K562 (cell line): ENCODE measurements around the gene AANAT. TPM values are rescaled to one million over a fixed set of nuclear protein-coding genes. Genes with fewer than 3 reads are reported as not detected.

Experiments
- CBX3 ChIP-seq, 2 experiments: IDR thresholded peaks; 1 replicate in 1 of 2; 2 replicates in 1 of 2; pipeline ENCODE4 v1.6.1; 2012; ENCODE audit warnings: inconsistent platforms in 2 of 2, low read length in 2 of 2, borderline replicate concordance in 1 of 2, control low read depth in 1 of 2
- ESRRA ChIP-seq: fragments of 450-650 bp; IDR thresholded peaks from 2 replicates; pipeline ENCODE4 v1.6.1; 2014; ENCODE audit warnings: low read depth, mild to moderate bottlenecking, moderate library complexity, borderline replicate concordance
- FOSL1 ChIP-seq: fragments of 200-800 bp; sonication (Bioruptor generic); conservative IDR thresholded peaks from 2 replicates; pipeline ENCODE4 v1.6.1; 2016; ENCODE audit warnings: missing genetic modification characterization, missing compliant biosample characterization
- GABPB2 ChIP-seq: fragments of 250-450 bp; sonication (Bioruptor Pico); conservative IDR thresholded peaks from 2 replicates; pipeline ENCODE4 v1.5.1; 2021; ENCODE audit warnings: mild to moderate bottlenecking
- HMG20A ChIP-seq: fragments of 450-650 bp; formaldehyde crosslinking; conservative IDR thresholded peaks from 2 replicates; pipeline ENCODE4 v1.4.0; 2020; ENCODE audit warnings: mild to moderate bottlenecking, mixed read lengths
- JUND ChIP-seq, 2 experiments: IDR thresholded peaks; 2 replicates in 1 of 2; 3 replicates in 1 of 2; pipeline ENCODE4 v1.6.1; 2011; ENCODE audit warnings: borderline replicate concordance in 2 of 2, low read depth in 2 of 2, low read length in 2 of 2, improper control_type of control experiment in 1 of 2, missing biosample characterization in 1 of 2, missing genetic modification characterization in 1 of 2, missing genetic modification reagents in 1 of 2
- MAZ ChIP-seq, 2 experiments: fragments of 450-650 bp in 1 of 2; sonication (generic) in 1 of 2; formaldehyde crosslinking; IDR thresholded peaks in 1 of 2; conservative IDR thresholded peaks in 1 of 2; 2 replicates each; pipeline versions ENCODE4 v1.4.0 to v1.5.0; 2020; ENCODE audit warnings: mild to moderate bottlenecking in 1 of 2, missing genetic modification reagents in 1 of 2
- POLR2G ChIP-seq: fragments of 200-400 bp; formaldehyde crosslinking; IDR thresholded peaks from 2 replicates; pipeline ENCODE4 v1.6.1; 2017; ENCODE audit warnings: low read depth, mild to moderate bottlenecking, antibody characterized with exemption, low read length, moderate library complexity
- RBFOX2 ChIP-seq: fragments of 200-400 bp; formaldehyde crosslinking; IDR thresholded peaks from 2 replicates; pipeline ENCODE4 v1.6.1; 2017; ENCODE audit warnings: low read depth, mild to moderate bottlenecking, low read length, moderate library complexity
- ZFP1 ChIP-seq: fragments of 450-650 bp; formaldehyde crosslinking; IDR thresholded peaks from 2 replicates; pipeline ENCODE4 v1.4.0; 2020; ENCODE audit warnings: mild to moderate bottlenecking, mixed read lengths
- ZNF174 ChIP-seq: fragments of 250-450 bp; sonication (Bioruptor Pico); IDR thresholded peaks from 2 replicates; pipeline ENCODE4 v1.4.0; 2020; ENCODE audit warnings: mild to moderate bottlenecking
- polyA plus RNA-seq, 8 experiments: library from polyadenylated mRNA; depleted of rRNA in 4 of 8; stranded (reverse) in 5 of 8; unstranded in 3 of 8; fragments of >200 nt; fragmentation: Nextera tagmentation in 2 of 8; fragmentation: Illumina TruSeq in 1 of 8; extraction: Ambion mirVana in 2 of 8; extraction: Trizol in 1 of 8; gene quantifications; 2 replicates each; pipeline versions ENCODE4 v1.2.1 to v1.2.3, GENCODE V29; 2011 to 2014; ENCODE audit warnings: inconsistent platforms in 1 of 8, missing spikeins in 1 of 8
- total RNA-seq, 7 experiments: library from RNA; depleted of rRNA in 6 of 7; stranded (reverse); fragments of >200 nt in 6 of 7; fragmentation: Illumina TruSeq in 2 of 7; extraction: Trizol in 2 of 7; gene quantifications; 2 replicates each; pipeline versions ENCODE4 v1.2.1 to v1.2.3, GENCODE V29; 2011 to 2021; ENCODE audit warnings: low replicate concordance in 1 of 7
- TF ChIP-seq, protein P1 (sequence below): fragments of 450-650 bp; formaldehyde crosslinking; IDR thresholded peaks from 2 replicates; pipeline ENCODE4 v1.4.0; 2020; ENCODE audit warnings: mild to moderate bottlenecking, moderate library complexity
- TF ChIP-seq, protein P2 (sequence below): fragments of 450-650 bp; IDR thresholded peaks from 2 replicates; pipeline ENCODE4 v1.6.1; 2016; ENCODE audit warnings: low read depth
- TF ChIP-seq, protein P3 (sequence below): fragments of 450-650 bp; IDR thresholded peaks from 2 replicates; pipeline ENCODE4 v1.6.1; 2014; ENCODE audit warnings: low read depth, mild to moderate bottlenecking, moderate library complexity, borderline replicate concordance

AANAT gene
- total and polyA plus RNA-seq, 9 of the 15 experiments (the other 6 are each of a cell fraction or from before 2014, with no cell fraction given): not detected

DNA sequence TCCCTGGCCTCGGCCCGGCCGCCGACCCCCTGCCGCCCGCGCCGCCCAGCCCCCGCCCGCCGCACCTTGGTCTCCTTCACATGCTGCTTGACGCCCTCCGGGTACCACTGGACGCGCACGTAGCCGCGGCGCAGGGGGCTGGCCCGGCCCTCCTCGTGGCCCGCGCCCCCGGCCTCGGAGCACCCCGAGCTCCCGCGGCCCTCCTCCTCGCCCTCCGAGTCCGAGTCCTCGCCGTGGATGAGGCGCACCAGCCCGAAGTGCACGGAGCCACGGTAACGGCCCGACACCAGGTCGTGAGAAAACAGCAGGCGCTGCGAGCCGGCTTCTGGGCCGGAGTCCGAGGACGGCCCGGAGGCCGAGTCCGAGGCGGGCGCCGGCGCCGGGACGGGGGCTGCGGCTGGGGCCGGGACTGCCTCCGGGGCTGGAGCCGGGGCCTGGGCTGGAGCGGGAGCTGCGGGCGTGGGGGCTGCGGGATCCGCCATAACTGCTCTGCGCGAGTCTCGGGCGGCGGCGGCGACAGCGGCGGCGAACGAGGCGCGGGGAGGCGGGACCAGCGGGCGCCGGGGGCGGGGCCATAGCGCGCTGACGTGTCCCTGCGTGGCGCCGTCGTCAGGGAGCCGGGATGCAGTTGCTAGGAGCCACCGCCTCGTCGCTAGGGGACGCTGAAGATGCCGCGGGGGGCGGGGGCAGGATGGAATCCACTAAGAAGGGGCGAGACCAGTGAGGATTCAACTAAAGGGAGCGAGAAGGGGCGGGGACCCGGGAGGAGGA lies 14.6 kb upstream of the AANAT start, which contains the start of gene UBE2O (continued):
- TF ChIP-seq HMG20A (no peak), MAZ (CRISPR knock-in tag; conservative IDR thresholded peaks at IDR 0.05 in 1 of 2, IDR thresholded peaks at IDR 0.05 in 1 of 2) (peak; percentile 75 to 81; a peak in 3 of 4 replicates), ZFP1 (CRISPR knock-in tag) (no peak), JUND (IDR thresholded peaks at IDR 0.05; ENCODE audit: borderline replicate concordance, low read depth, low read length) (peak; percentile 57), JUND (tag; IDR thresholded peaks at IDR 0.05; ENCODE audit: borderline replicate concordance, low read depth, low read length) (no peak; the same call in 2 of the 3 replicates), RBFOX2 (peak; percentile 92), ESRRA (peak; percentile 10; the same call in 1 of the 2 replicates), GABPB2 (CRISPR knock-in tag) (no peak), FOSL1 (tag) (0 out of 2 replicates have a peak, but pooled peaks have one; percentile 30), ZNF174 (no peak), CBX3 (IDR thresholded peaks at IDR 0.05; ENCODE audit: borderline replicate concordance in 1 of 2, low read length in 2 of 2) (no peak), POLR2G (peak; percentile 93)
- TF ChIP-seq, protein P1, sequence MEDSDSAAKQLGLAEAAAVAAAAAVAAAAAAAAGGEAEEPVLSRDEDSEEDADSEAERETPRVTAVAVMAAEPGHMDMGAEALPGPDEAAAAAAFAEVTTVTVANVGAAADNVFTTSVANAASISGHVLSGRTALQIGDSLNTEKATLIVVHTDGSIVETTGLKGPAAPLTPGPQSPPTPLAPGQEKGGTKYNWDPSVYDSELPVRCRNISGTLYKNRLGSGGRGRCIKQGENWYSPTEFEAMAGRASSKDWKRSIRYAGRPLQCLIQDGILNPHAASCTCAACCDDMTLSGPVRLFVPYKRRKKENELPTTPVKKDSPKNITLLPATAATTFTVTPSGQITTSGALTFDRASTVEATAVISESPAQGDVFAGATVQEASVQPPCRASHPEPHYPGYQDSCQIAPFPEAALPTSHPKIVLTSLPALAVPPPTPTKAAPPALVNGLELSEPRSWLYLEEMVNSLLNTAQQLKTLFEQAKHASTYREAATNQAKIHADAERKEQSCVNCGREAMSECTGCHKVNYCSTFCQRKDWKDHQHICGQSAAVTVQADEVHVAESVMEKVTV: no peak
- TF ChIP-seq, protein P2, sequence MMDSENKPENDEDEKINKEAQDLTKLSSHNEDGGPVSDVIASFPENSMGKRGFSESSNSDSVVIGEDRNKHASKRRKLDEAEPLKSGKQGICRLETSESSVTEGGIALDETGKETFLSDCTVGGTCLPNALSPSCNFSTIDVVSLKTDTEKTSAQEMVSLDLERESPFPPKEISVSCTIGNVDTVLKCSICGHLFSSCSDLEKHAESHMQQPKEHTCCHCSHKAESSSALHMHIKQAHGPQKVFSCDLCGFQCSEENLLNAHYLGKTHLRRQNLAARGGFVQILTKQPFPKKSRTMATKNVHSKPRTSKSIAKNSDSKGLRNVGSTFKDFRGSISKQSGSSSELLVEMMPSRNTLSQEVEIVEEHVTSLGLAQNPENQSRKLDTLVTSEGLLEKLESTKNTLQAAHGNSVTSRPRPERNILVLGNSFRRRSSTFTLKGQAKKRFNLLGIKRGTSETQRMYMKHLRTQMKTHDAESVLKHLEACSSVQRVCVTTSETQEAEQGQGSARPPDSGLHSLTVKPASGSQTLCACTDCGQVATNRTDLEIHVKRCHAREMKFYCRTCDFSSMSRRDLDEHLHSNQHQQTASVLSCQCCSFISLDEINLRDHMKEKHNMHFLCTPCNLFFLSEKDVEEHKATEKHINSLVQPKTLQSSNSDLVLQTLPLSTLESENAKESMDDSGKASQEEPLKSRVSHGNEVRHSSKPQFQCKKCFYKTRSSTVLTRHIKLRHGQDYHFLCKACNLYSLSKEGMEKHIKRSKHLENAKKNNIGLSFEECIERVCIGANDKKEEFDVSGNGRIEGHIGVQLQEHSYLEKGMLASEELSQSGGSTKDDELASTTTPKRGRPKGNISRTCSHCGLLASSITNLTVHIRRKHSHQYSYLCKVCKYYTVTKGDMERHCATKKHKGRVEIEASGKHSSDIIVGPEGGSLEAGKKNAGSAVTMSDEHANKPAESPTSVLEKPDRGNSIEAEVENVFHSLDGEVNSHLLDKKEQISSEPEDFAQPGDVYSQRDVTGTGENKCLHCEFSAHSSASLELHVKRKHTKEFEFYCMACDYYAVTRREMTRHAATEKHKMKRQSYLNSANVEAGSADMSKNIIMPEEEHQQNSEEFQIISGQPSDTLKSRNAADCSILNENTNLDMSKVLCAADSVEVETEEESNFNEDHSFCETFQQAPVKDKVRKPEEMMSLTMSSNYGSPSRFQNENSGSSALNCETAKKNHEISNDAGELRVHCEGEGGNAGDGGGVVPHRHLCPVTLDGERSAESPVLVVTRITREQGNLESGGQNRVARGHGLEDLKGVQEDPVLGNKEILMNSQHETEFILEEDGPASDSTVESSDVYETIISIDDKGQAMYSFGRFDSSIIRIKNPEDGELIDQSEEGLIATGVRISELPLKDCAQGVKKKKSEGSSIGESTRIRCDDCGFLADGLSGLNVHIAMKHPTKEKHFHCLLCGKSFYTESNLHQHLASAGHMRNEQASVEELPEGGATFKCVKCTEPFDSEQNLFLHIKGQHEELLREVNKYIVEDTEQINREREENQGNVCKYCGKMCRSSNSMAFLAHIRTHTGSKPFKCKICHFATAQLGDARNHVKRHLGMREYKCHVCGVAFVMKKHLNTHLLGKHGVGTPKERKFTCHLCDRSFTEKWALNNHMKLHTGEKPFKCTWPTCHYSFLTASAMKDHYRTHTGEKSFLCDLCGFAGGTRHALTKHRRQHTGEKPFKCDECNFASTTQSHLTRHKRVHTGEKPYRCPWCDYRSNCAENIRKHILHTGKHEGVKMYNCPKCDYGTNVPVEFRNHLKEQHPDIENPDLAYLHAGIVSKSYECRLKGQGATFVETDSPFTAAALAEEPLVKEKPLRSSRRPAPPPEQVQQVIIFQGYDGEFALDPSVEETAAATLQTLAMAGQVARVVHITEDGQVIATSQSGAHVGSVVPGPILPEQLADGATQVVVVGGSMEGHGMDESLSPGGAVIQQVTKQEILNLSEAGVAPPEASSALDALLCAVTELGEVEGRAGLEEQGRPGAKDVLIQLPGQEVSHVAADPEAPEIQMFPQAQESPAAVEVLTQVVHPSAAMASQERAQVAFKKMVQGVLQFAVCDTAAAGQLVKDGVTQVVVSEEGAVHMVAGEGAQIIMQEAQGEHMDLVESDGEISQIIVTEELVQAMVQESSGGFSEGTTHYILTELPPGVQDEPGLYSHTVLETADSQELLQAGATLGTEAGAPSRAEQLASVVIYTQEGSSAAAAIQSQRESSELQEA: no peak
- TF ChIP-seq, protein P3, sequence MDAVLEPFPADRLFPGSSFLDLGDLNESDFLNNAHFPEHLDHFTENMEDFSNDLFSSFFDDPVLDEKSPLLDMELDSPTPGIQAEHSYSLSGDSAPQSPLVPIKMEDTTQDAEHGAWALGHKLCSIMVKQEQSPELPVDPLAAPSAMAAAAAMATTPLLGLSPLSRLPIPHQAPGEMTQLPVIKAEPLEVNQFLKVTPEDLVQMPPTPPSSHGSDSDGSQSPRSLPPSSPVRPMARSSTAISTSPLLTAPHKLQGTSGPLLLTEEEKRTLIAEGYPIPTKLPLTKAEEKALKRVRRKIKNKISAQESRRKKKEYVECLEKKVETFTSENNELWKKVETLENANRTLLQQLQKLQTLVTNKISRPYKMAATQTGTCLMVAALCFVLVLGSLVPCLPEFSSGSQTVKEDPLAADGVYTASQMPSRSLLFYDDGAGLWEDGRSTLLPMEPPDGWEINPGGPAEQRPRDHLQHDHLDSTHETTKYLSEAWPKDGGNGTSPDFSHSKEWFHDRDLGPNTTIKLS: peak; percentile 77; the same call in 1 of the 2 replicates
